ENCODE results near the gene EDAR.
A peak's percentile ranks its signal among the peaks of the same experiment; 100 is the strongest.

The EDAR gene

GRCh38 chr2:108910541-108911396 lies 78.3 kb downstream of the EDAR start:
- peak; percentile 60 for DNase-seq (ENCODE audit: low spot score)
- Histone ChIP-seq H3K27ac (no peak overlapping the region), H3K4me3 (no peak overlapping the region)
- TF ChIP-seq, protein P1, sequence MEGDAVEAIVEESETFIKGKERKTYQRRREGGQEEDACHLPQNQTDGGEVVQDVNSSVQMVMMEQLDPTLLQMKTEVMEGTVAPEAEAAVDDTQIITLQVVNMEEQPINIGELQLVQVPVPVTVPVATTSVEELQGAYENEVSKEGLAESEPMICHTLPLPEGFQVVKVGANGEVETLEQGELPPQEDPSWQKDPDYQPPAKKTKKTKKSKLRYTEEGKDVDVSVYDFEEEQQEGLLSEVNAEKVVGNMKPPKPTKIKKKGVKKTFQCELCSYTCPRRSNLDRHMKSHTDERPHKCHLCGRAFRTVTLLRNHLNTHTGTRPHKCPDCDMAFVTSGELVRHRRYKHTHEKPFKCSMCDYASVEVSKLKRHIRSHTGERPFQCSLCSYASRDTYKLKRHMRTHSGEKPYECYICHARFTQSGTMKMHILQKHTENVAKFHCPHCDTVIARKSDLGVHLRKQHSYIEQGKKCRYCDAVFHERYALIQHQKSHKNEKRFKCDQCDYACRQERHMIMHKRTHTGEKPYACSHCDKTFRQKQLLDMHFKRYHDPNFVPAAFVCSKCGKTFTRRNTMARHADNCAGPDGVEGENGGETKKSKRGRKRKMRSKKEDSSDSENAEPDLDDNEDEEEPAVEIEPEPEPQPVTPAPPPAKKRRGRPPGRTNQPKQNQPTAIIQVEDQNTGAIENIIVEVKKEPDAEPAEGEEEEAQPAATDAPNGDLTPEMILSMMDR (IDR thresholded peaks at IDR 0.05), result no peak

DNA sequence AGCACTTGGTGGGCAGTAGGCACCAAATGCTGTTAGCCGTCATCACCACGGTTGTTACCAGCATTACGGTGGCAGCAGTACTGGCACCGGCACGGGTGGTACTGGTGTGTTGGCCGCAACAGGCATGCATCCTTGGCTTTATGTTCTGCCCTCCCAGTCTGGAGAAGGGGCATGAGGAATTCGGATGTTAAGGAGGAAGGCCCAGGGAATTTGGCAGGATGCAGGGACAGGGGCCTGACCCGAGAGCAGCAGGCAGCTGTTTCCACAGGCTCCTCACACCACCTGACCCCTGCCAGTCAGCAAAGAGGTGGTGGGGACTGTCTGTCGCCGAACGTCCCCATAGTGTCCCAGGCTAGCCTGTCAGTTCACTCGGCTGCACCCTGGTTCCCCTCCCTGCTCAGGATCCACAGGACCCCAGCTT lies 79.0 kb downstream of the EDAR start:
- DNase-seq (ENCODE audit: low spot score), result peak; percentile 57

GRCh38 chr2:108909275-108909823 lies 79.7 kb downstream of the EDAR start:
- no peak overlapping the region for H3K4me3 ChIP-seq
- no peak overlapping the region for H3K27ac ChIP-seq
- TF ChIP-seq, protein P1 (IDR thresholded peaks at IDR 0.05), result no peak
- DNase-seq (ENCODE audit: low spot score), result peak; percentile 63

More for the DNA sequence above, 79.0 kb downstream of the EDAR start:
- TF ChIP-seq, protein P1 (IDR thresholded peaks at IDR 0.05), result no peak
- Histone ChIP-seq H3K4me3 (no peak overlapping the region), H3K27ac (no peak overlapping the region)

DNA sequence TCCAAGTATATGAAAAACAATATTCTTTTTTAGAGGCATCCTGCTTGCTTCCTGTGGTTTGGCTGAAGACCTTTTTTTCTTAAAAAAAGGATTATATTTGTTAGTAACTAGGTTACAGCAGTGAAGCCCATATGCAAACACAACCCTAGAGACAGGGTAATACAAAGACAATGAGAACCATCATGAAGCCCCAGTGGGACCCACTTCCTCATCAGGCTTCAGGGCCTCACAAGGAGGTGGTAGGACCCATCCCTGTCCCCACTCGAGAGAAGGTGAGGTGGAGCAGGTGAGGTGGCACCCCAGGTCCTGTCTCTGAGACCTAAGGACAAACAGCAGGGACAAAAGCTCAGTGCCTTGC lies 80.3 kb downstream of the EDAR start:
- Histone ChIP-seq H3K4me3 (no peak overlapping the region), H3K27ac (no peak overlapping the region)
- TF ChIP-seq, protein P1 (IDR thresholded peaks at IDR 0.05), result no peak
- DNase-seq (ENCODE audit: low spot score), result no peak

DNA sequence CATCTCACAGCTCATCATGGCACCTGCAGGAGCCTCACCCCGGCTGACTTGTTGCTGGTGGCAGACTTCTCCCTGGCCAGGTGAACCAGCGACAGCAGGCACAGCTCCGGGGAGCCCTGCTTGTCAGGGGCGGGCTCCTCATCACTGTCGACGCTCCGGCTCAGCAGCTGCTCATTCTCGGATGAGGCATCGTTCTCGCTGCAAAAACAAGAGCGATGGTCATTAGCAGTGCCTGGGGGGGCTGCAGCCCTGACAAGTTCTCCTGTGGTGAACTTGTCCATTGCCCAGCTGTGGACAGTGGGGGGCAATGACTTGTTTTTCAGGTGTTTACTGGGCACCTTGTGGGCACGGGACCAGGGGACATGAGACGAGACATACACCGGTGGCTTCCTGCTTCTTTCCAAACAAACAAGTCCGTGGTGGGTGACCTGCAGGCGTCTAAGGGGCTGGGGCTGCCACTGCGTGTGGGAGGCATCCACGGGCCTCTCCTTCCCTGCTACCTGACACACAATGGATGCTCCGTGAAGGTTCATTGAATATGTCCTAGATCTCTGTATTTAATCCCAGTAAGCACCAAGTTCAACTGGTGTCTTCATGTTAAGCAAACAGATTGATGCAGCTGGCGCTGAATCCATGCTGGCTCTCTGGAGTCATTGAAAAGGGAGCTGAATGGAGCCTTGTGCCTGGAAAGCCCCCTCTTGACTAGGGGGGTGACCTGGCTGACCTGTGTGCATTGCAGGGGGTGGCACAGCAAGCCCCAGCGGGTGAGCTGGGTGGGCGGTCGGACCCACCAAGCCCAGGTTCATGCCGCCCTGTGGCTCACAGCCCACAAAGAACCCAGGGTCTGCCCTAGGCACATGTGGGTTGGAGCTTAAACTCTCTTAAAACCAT lies 81.0 kb downstream of the EDAR start:
- TF ChIP-seq, protein P1 (IDR thresholded peaks at IDR 0.05), result no peak
- peak; percentile 64 for DNase-seq (ENCODE audit: low spot score)
- no peak overlapping the region for H3K27ac ChIP-seq
- H3K4me3 ChIP-seq, result no peak overlapping the region

GRCh38 chr2:108906403-108907077 lies 82.5 kb downstream of the EDAR start:
- H3K4me3 ChIP-seq, result no peak overlapping the region
- no peak for DNase-seq (ENCODE audit: low spot score)
- TF ChIP-seq, protein P1 (IDR thresholded peaks at IDR 0.05), result no peak
- H3K27ac ChIP-seq, result no peak overlapping the region
